Measurements from ENCODE around the gene HPGDS. TPM values are rescaled to one million over a fixed set of nuclear protein-coding genes. Genes with fewer than 3 reads are reported as not detected.
"Not testable (repeated sequence)": the region's sequence is repeated elsewhere in the genome, so short reads cannot be mapped to it uniquely, and the experiment has no call there.

HPGDS gene
- not detected in 2 replicates for total RNA-seq

DNA sequence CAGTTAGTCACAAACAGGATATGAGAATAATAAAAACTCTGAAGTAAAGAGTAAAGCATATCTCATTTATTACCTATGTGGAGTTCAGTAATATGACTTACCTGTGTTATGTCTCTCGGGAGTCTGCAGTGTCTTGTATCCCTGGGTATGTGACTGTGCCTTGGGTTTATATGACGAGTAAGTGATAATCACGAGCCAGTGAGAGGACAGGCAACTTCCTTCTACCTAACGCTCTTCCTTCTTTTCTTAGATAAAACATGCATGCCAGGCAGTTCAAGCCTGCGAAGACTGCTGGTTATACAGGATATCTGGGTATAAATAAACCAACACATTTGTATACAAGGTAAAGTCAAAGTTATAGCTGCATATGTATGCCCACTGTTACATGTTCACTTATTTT, at the start of gene HPGDS:
Gene HPGDS, minus strand, starts transcription at position 143 of the 400 bp plus-strand sequence. CDS start 8,207 bp downstream, outside the sequence.
- H3K36me3 Mint-ChIP-seq (ENCODE audit: low read depth): no peaks in the 10 kb centered on the region
- H3K27me3 Mint-ChIP-seq: no peaks in the 10 kb centered on the region
- CTCF ChIA-PET: no interaction called here
- H3K27ac Mint-ChIP-seq: no peak within 1 kb of the TSS
- POLR2A ChIA-PET: no interaction called here
- no peaks in the 10 kb centered on the region for H3K9me3 Mint-ChIP-seq
- DNase-seq: no peak
- no peak for ATAC-seq (ENCODE audit: low read depth)
- peaks cover 11% of the 10 kb centered on the region for H3K4me1 Mint-ChIP-seq
- intact Hi-C loops (cut with micrococcal nuclease): no loop called here
- TF ChIP-seq, protein P1, sequence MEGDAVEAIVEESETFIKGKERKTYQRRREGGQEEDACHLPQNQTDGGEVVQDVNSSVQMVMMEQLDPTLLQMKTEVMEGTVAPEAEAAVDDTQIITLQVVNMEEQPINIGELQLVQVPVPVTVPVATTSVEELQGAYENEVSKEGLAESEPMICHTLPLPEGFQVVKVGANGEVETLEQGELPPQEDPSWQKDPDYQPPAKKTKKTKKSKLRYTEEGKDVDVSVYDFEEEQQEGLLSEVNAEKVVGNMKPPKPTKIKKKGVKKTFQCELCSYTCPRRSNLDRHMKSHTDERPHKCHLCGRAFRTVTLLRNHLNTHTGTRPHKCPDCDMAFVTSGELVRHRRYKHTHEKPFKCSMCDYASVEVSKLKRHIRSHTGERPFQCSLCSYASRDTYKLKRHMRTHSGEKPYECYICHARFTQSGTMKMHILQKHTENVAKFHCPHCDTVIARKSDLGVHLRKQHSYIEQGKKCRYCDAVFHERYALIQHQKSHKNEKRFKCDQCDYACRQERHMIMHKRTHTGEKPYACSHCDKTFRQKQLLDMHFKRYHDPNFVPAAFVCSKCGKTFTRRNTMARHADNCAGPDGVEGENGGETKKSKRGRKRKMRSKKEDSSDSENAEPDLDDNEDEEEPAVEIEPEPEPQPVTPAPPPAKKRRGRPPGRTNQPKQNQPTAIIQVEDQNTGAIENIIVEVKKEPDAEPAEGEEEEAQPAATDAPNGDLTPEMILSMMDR (IDR thresholded peaks at IDR 0.05): no peak
- H3K4me3 Mint-ChIP-seq: no peak within 1 kb of the TSS

GRCh38 chr4:94390804-94391410, 48.3 kb upstream of the HPGDS start:
- CTCF ChIA-PET: no interaction called here
- H3K4me3 Mint-ChIP-seq: no peak overlapping the region
- intact Hi-C loops (cut with micrococcal nuclease): loop anchor here (1.0 kb wide), 1 partner anchor 87 kb away; no protein-coding TSS in a partner anchor
- H3K27ac Mint-ChIP-seq: no peak overlapping the region
- DNase-seq: no peak
- POLR2A ChIA-PET: no interaction called here
- TF ChIP-seq, protein P1 (IDR thresholded peaks at IDR 0.05): no peak
- no peaks in the 10 kb centered on the region for H3K4me1 Mint-ChIP-seq
- peaks cover 19% of the 10 kb centered on the region for H3K27me3 Mint-ChIP-seq
- H3K36me3 Mint-ChIP-seq (ENCODE audit: low read depth): no peaks in the 10 kb centered on the region
- no peak for ATAC-seq (ENCODE audit: low read depth)
- no peaks in the 10 kb centered on the region for H3K9me3 Mint-ChIP-seq

- H3K27ac Mint-ChIP-seq: no peak overlapping the region
- no peaks in the 10 kb centered on the region for H3K4me1 Mint-ChIP-seq
- TF ChIP-seq, protein P1 (IDR thresholded peaks at IDR 0.05): no peak
- POLR2A ChIA-PET: no interaction called here
- H3K4me3 Mint-ChIP-seq: no peak overlapping the region
- ATAC-seq (ENCODE audit: low read depth) (no peak), DNase-seq (no peak)
- H3K27me3 Mint-ChIP-seq: peaks cover 19% of the 10 kb centered on the region
- no peaks in the 10 kb centered on the region for H3K36me3 Mint-ChIP-seq (ENCODE audit: low read depth)
- H3K9me3 Mint-ChIP-seq: no peaks in the 10 kb centered on the region
- intact Hi-C loops (cut with micrococcal nuclease): no loop called here
- CTCF ChIA-PET: interaction anchor here (1.1 kb wide), 1 partner anchor 17 kb away, joined by 3 read pairs; no protein-coding TSS in a partner anchor
Observed at GRCh38 chr4:94389595-94390267, 47.1 kb upstream of the HPGDS start.

GRCh38 chr4:94387965-94388364, 45.3 kb upstream of the HPGDS start:
- peaks cover 14% of the 10 kb centered on the region for H3K27me3 Mint-ChIP-seq
- intact Hi-C loops (cut with micrococcal nuclease); H3K9me3 Mint-ChIP-seq; H3K4me1 Mint-ChIP-seq; ATAC-seq (ENCODE audit: low read depth); H3K4me3 Mint-ChIP-seq; H3K36me3 Mint-ChIP-seq (ENCODE audit: low read depth); POLR2A ChIA-PET; CTCF ChIA-PET; H3K27ac Mint-ChIP-seq; DNase-seq: not testable (repeated sequence)

DNA sequence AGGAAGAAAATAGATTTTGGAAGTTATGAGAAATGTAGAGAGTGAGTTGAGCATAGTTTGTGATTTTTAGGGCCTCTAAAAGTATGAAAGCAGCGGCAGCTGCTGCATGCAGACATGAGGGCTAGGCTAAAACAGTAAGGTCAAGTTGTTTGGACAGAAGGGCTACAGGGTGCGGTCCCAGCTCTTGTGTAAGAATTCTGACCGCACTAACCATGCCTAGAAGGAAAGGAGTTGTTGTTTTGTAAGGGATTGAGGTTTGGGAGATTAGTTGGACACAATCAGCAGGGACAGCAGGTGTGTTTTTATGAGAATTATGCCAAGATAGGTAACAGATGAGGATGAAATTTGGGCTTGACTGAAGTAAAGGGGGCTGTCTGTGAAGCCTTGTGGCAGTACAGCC, 42.8 kb upstream of the HPGDS start:
- H3K4me3 Mint-ChIP-seq; DNase-seq; H3K27ac Mint-ChIP-seq; ATAC-seq (ENCODE audit: low read depth); CTCF ChIA-PET; intact Hi-C loops (cut with micrococcal nuclease); H3K9me3 Mint-ChIP-seq; H3K36me3 Mint-ChIP-seq (ENCODE audit: low read depth); POLR2A ChIA-PET; H3K4me1 Mint-ChIP-seq: not testable (repeated sequence)
- peaks cover 14% of the 10 kb centered on the region for H3K27me3 Mint-ChIP-seq

- DNase-seq; H3K9me3 Mint-ChIP-seq; H3K4me1 Mint-ChIP-seq; H3K27ac Mint-ChIP-seq; H3K27me3 Mint-ChIP-seq; ATAC-seq (ENCODE audit: low read depth); CTCF ChIA-PET; H3K4me3 Mint-ChIP-seq; H3K36me3 Mint-ChIP-seq (ENCODE audit: low read depth); intact Hi-C loops (cut with micrococcal nuclease); POLR2A ChIA-PET: not testable (repeated sequence)
Observed at GRCh38 chr4:94382891-94383290, 40.3 kb upstream of the HPGDS start.
